K562 (cell line): ENCODE results near the gene VASH2. TPM values are rescaled to one million over a fixed set of nuclear protein-coding genes. Genes with fewer than 3 reads are reported as not detected.

Source experiments
- ATAC-seq: fragments of 200-7000 bp; cut with Tn5 transposase; 3 replicates; pipeline ENCODE4 v1.9.1; 2020; ENCODE audit warnings: moderate library complexity
- BruUV-seq: library from RNA; stranded (reverse); fragments of 400-500 nt; replicated peaks from 2 replicates; lab custom pipeline; 2021; lab: Mats Ljungman, UMichigan
- CTCF ChIA-PET: fragments of 300-600 bp; formaldehyde crosslinking; extraction: SDS; loops from one replicate; lab custom pipeline; 2021; ENCODE audit warnings: low intra/inter-chr PET ratio; lab: Yijun Ruan, JAX
- POLR2A ChIA-PET: fragments of 300-600, 350-650 bp; sonication (Branson Sonifier 250); formaldehyde crosslinking; extraction: SDS; loops from one replicate; lab custom pipeline; 2021; ENCODE audit warnings: antibody characterized with exemption, inconsistent platforms; lab: Yijun Ruan, JAX
- DNase-seq, 4 experiments: peaks; one replicate each; pipeline versions ENCODE4 v3.0.0 to v3.0.0-alpha.2; 2011 to 2018; ENCODE audit warnings: low spot score in 3 of 4, mixed read lengths in 3 of 4; ENCODE audit errors: extremely low read depth in 1 of 4
- FAIRE-seq: peaks from 2 replicates; lab custom pipeline; 2011; peaks lifted over from hg19 to GRCh38; lab: Jason Lieb, UNC
- H2AFZ ChIP-seq: 2 replicates; pipeline ENCODE4 v1.6.0; 2011; ENCODE audit warnings: low read depth, low read length, control low read depth, inconsistent platforms
- H3K27ac ChIP-seq: fragments of 200-600 bp; 3 replicates; pipeline ENCODE4 v1.8.0; 2011; ENCODE audit warnings: low read depth, mild to moderate bottlenecking, control low read depth, inconsistent platforms, low read length, moderate library complexity, mixed read lengths; ENCODE audit errors: extremely low read depth
- H3K27me3 ChIP-seq, 2 experiments: fragments of 300-600 bp in 1 of 2; 2 replicates in 1 of 2; 3 replicates in 1 of 2; pipeline versions ENCODE4 v1.6.0 to v1.8.0; 2011; ENCODE audit warnings: inconsistent platforms in 2 of 2, low read length in 2 of 2, mild to moderate bottlenecking in 1 of 2, mixed read lengths in 1 of 2, moderate library complexity in 1 of 2; ENCODE audit not compliant: control insufficient read depth in 2 of 2, insufficient read depth in 2 of 2
- H3K36me3 ChIP-seq: fragments of 300-600 bp; 3 replicates; pipeline ENCODE4 v1.8.0; 2011; ENCODE audit warnings: mild to moderate bottlenecking, low read length, inconsistent platforms; ENCODE audit not compliant: control insufficient read depth, insufficient read depth
- H3K4me1 ChIP-seq, 2 experiments: fragments of 200-600 bp in 1 of 2; replicated peaks in 1 of 2; 2 replicates in 1 of 2; 3 replicates in 1 of 2; pipeline versions ENCODE4 v1.5.1 to v1.8.0; 2011; ENCODE audit warnings: inconsistent platforms in 2 of 2, low read length in 2 of 2, mild to moderate bottlenecking in 1 of 2, mixed read lengths in 1 of 2, moderate library complexity in 1 of 2; ENCODE audit not compliant: control insufficient read depth in 2 of 2, insufficient read depth in 2 of 2
- H3K4me2 ChIP-seq: 2 replicates; pipeline ENCODE4 v1.6.1; 2011; ENCODE audit warnings: low read length, control low read depth, inconsistent platforms, mixed read lengths; ENCODE audit not compliant: insufficient read depth
- H3K4me3 ChIP-seq: fragments of 200-600 bp; sonication (generic), shearing (Covaris generic); 2 replicates; pipeline ENCODE4 v1.5.1; 2016; ENCODE audit warnings: control low read depth, inconsistent platforms
- H3K79me2 ChIP-seq: fragments of 200-600 bp; 3 replicates; pipeline ENCODE4 v1.8.0; 2011; ENCODE audit warnings: low read length, inconsistent platforms; ENCODE audit not compliant: control insufficient read depth, insufficient read depth
- H3K9ac ChIP-seq, 2 experiments: 2 replicates each; pipeline versions ENCODE4 v1.6.0 to v1.6.1; 2011; ENCODE audit warnings: low read depth in 2 of 2, low read length in 2 of 2, control low read depth in 1 of 2, inconsistent platforms in 1 of 2, mild to moderate bottlenecking in 1 of 2, mixed read lengths in 1 of 2; ENCODE audit not compliant: insufficient read depth in 1 of 2
- H3K9me1 ChIP-seq: one replicate; pipeline ENCODE4 v1.6.0; 2011; ENCODE audit warnings: inconsistent platforms, mild to moderate bottlenecking, low read length, moderate library complexity; ENCODE audit not compliant: control insufficient read depth, insufficient read depth
- H3K9me3 ChIP-seq: replicated peaks from 2 replicates; pipeline ENCODE4 v1.5.1; 2011; ENCODE audit warnings: low read depth, low read length, inconsistent platforms; ENCODE audit not compliant: control insufficient read depth, insufficient read depth
- H4K20me1 ChIP-seq: replicated peaks from 2 replicates; pipeline ENCODE4 v1.6.1; 2011; ENCODE audit warnings: low read length, inconsistent platforms, mixed read lengths; ENCODE audit not compliant: control insufficient read depth, insufficient read depth
- CBFA2T3 ChIP-seq: fragments of 450-650 bp; IDR thresholded peaks from 2 replicates; pipeline ENCODE4 v1.6.1; 2017
- TEAD4 ChIP-seq, 2 experiments: sonication (generic) in 1 of 2; formaldehyde crosslinking in 1 of 2; IDR thresholded peaks; 2 replicates each; pipeline versions ENCODE4 v1.6.1 to v1.8.0; 2012 to 2022; ENCODE audit warnings: borderline replicate concordance in 1 of 2, inconsistent platforms in 1 of 2, low read length in 1 of 2, mild to moderate bottlenecking in 1 of 2, missing genetic modification reagents in 1 of 2
- ZFP1 ChIP-seq: fragments of 450-650 bp; formaldehyde crosslinking; IDR thresholded peaks from 2 replicates; pipeline ENCODE4 v1.4.0; 2020; ENCODE audit warnings: mild to moderate bottlenecking, mixed read lengths
- ZNF239 ChIP-seq: fragments of 250-450 bp; sonication (Bioruptor Pico); IDR thresholded peaks from 2 replicates; pipeline ENCODE4 v1.4.0; 2020; ENCODE audit warnings: mild to moderate bottlenecking
- ZSCAN32 ChIP-seq: fragments of 450-650 bp; formaldehyde crosslinking; IDR thresholded peaks from 2 replicates; pipeline ENCODE4 v1.4.0; 2020; ENCODE audit warnings: mild to moderate bottlenecking, moderate library complexity
- WGBS: fragments of 100-300 bp; shearing (Covaris generic); methylation state at CpG from one replicate; pipeline ENCODE4 v1.1.6; 2016; ENCODE audit warnings: low coverage, mixed read lengths; ENCODE audit not compliant: insufficient coverage; ENCODE audit errors: missing lambda C conversion rate; 5-methylcytosine and 5-hydroxymethylcytosine counted together
- in situ Hi-C: fragments of 300-500 bp; cut with MboI; formaldehyde crosslinking; loops from 4 replicates; pipeline ENCODE4 v1.15.0; 2018; ENCODE audit warnings: inconsistent platforms, mixed read lengths
- intact Hi-C: fragments of 100-400 bp; cut with micrococcal nuclease; formaldehyde crosslinking; loops from 2 replicates; pipeline ENCODE4 v1.14.2; 2022
- polyA plus RNA-seq, 8 experiments: library from polyadenylated mRNA; depleted of rRNA in 4 of 8; stranded (reverse) in 5 of 8; unstranded in 3 of 8; fragments of >200 nt; fragmentation: Nextera tagmentation in 2 of 8; fragmentation: Illumina TruSeq in 1 of 8; extraction: Ambion mirVana in 2 of 8; extraction: Trizol in 1 of 8; gene quantifications; 2 replicates each; pipeline versions ENCODE4 v1.2.1 to v1.2.3, GENCODE V29; 2011 to 2014; ENCODE audit warnings: inconsistent platforms in 1 of 8, missing spikeins in 1 of 8
- total RNA-seq, 7 experiments: library from RNA; depleted of rRNA in 6 of 7; stranded (reverse); fragments of >200 nt in 6 of 7; fragmentation: Illumina TruSeq in 2 of 7; extraction: Trizol in 2 of 7; gene quantifications; 2 replicates each; pipeline versions ENCODE4 v1.2.1 to v1.2.3, GENCODE V29; 2011 to 2021; ENCODE audit warnings: low replicate concordance in 1 of 7
- TF ChIP-seq, protein P1 (sequence below): fragments of 250-450 bp; sonication (Bioruptor Pico); IDR thresholded peaks from 2 replicates; pipeline ENCODE4 v1.8.0; 2022; ENCODE audit warnings: inconsistent platforms, mild to moderate bottlenecking, moderate library complexity, borderline replicate concordance
- TF ChIP-seq, protein P2 (sequence below): fragments of 450-650 bp; formaldehyde crosslinking; IDR thresholded peaks from 2 replicates; pipeline ENCODE4 v1.4.0; 2020; ENCODE audit warnings: mild to moderate bottlenecking, moderate library complexity

Gene VASH2
- total and polyA plus RNA-seq, 9 of the 15 experiments (the other 6 are each of a cell fraction or from before 2014, with no cell fraction given) = 0.04 to 0.40 (median 0.10) TPM; not detected in 1

DNA sequence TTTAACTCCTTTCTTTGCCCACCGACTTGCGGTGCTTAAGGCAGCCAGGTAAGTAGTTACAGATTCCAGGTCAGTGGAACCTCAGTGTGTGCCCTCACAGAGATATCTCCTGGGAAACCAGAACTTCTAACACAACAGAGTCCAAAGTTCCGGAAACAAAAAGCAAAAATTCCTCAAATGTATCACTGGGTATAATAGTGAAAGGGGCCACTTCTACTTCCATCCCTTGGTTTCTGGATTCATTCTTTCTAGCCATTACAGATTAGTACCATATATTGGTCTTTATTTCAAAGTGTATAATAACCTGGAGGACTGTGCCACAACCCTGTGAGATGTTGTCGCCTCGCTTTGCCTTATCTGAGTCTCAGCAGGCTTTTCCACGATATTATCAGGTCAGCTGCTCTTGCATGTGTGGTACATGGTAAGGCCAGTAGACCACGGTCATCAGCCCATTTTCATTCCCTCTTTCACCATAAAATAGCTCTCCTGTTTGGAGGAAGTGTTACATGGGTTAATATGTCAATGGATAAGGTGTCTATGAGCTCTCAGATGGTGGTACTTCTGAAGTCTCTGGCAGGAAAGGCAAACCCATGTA lies 14.9 kb upstream of the VASH2 start:
- BruUV-seq = no TSS peak
- Histone ChIP-seq H4K20me1 (no peaks in the 10 kb centered on the region), H3K4me3 (no peak overlapping the region), H3K9me1 (no peaks in the 10 kb centered on the region), H3K4me1 (peaks cover 0 to 5% of the 10 kb centered on the region in 2 experiments; a peak in 1 of 5 replicates), H3K79me2 (no peaks in the 10 kb centered on the region), H3K27ac (no peak overlapping the region), H2AFZ (no peak overlapping the region), H3K36me3 (no peaks in the 10 kb centered on the region), H3K4me2 (no peak overlapping the region), H3K9me3 (no peaks in the 10 kb centered on the region), H3K9ac (no peak overlapping the region), H3K27me3 (peaks cover 0 to 2% of the 10 kb centered on the region in 2 experiments; a peak in 1 of 5 replicates)
- in situ Hi-C loops = no loop called here
- ChIA-PET POLR2A (interaction anchor here (0.8 to 1.9 kb wide), 4 partner anchors 9 to 15 kb away, joined by 3 to 5 read pairs (median 3); no protein-coding TSS in a partner anchor), CTCF (no interaction called here)
- WGBS = 2% methylated on average over 7 of the region's 7 CpGs
- FAIRE-seq = no peak
- DNase-seq = no peak
- intact Hi-C loops = no loop called here
- no peak for TF ChIP-seq ZSCAN32 (CRISPR knock-in tag)
- peak; percentile 38; the same call in 1 of the 2 replicates for TF ChIP-seq TEAD4 (IDR thresholded peaks at IDR 0.05; ENCODE audit: low read length)
- no peak for TF ChIP-seq TEAD4 (CRISPR knock-in tag; IDR thresholded peaks at IDR 0.05; ENCODE audit: borderline replicate concordance)
- TF ChIP-seq ZNF239 (CRISPR knock-in tag) = peak; percentile 84
- TF ChIP-seq, protein P1, sequence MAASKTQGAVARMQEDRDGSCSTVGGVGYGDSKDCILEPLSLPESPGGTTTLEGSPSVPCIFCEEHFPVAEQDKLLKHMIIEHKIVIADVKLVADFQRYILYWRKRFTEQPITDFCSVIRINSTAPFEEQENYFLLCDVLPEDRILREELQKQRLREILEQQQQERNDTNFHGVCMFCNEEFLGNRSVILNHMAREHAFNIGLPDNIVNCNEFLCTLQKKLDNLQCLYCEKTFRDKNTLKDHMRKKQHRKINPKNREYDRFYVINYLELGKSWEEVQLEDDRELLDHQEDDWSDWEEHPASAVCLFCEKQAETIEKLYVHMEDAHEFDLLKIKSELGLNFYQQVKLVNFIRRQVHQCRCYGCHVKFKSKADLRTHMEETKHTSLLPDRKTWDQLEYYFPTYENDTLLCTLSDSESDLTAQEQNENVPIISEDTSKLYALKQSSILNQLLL (CRISPR knock-in tag) = no peak
- TF ChIP-seq, protein P2, sequence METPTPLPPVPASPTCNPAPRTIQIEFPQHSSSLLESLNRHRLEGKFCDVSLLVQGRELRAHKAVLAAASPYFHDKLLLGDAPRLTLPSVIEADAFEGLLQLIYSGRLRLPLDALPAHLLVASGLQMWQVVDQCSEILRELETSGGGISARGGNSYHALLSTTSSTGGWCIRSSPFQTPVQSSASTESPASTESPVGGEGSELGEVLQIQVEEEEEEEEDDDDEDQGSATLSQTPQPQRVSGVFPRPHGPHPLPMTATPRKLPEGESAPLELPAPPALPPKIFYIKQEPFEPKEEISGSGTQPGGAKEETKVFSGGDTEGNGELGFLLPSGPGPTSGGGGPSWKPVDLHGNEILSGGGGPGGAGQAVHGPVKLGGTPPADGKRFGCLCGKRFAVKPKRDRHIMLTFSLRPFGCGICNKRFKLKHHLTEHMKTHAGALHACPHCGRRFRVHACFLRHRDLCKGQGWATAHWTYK (CRISPR knock-in tag) = 0 out of 2 replicates have a peak, but pooled peaks have one; percentile 18
- 0 out of 2 replicates have a peak, but pooled peaks have one; percentile 48 for TF ChIP-seq ZFP1 (CRISPR knock-in tag)
- TF ChIP-seq CBFA2T3 = peak; percentile 23; the same call in 1 of the 2 replicates
- no peak for ATAC-seq
